Panc1 (cell line): Measurements from ENCODE around the gene APOBEC3F. TPM values are rescaled to one million over a fixed set of nuclear protein-coding genes. Genes with fewer than 3 reads are reported as not detected.
"Not testable (repeated sequence)": the region's sequence is repeated elsewhere in the genome, so short reads cannot be mapped to it uniquely, and the experiment has no call there.

ENCODE experiments used
- ATAC-seq: fragments of 200-7000 bp; cut with Tn5 transposase; 2 replicates; pipeline ENCODE4 v1.9.1; 2020; ENCODE audit warnings: mild to moderate bottlenecking, moderate library complexity
- BruUV-seq: library from RNA; stranded (reverse); fragments of 400-500 nt; replicated peaks from 2 replicates; lab custom pipeline; 2021; lab: Mats Ljungman, UMichigan
- CTCF ChIA-PET: fragments of 300-600 bp; sonication (Branson Sonifier 250); formaldehyde crosslinking; loops from one replicate; lab custom pipeline; 2022; ENCODE audit warnings: antibody characterized with exemption; lab: Charles Lee
- POLR2A ChIA-PET: fragments of 300-600 bp; sonication (Branson Sonifier 250); formaldehyde crosslinking; loops from one replicate; lab custom pipeline; 2022; ENCODE audit warnings: antibody characterized with exemption; lab: Charles Lee
- DNase-seq: peaks from one replicate; pipeline ENCODE4 v3.0.0-alpha.2; 2010; ENCODE audit warnings: low read depth, low spot score
- H3K27ac ChIP-seq: 2 replicates; pipeline ENCODE4 v1.5.1; 2011; ENCODE audit warnings: mild to moderate bottlenecking, low read length, inconsistent platforms
- H3K27me3 ChIP-seq: fragments of 200-500 bp; sonication (Bioruptor generic); 2 replicates; pipeline ENCODE4 v1.6.0; 2014; ENCODE audit warnings: low read length, inconsistent platforms; ENCODE audit not compliant: control insufficient read depth, insufficient read depth
- H3K36me3 ChIP-seq: fragments of 200-500 bp; sonication (Bioruptor generic); 2 replicates; pipeline ENCODE4 v1.5.1; 2014; ENCODE audit warnings: inconsistent platforms, mild to moderate bottlenecking, low read length, moderate library complexity; ENCODE audit not compliant: control insufficient read depth, insufficient read depth
- H3K4me1 ChIP-seq: 2 replicates; pipeline ENCODE4 v1.5.1; 2011; ENCODE audit warnings: inconsistent platforms, mild to moderate bottlenecking, low read length, moderate library complexity; ENCODE audit not compliant: control insufficient read depth, insufficient read depth
- H3K4me3 ChIP-seq, 2 experiments: 2 replicates each; pipeline ENCODE4 v1.5.1; 2011 to 2012; ENCODE audit warnings: low read depth in 2 of 2, low read length in 2 of 2, mild to moderate bottlenecking in 2 of 2, inconsistent platforms in 1 of 2, moderate library complexity in 1 of 2
- H3K9me3 ChIP-seq: fragments of 200-500 bp; sonication (Bioruptor generic); 2 replicates; pipeline ENCODE4 v1.5.1; 2014; ENCODE audit warnings: low read depth, mild to moderate bottlenecking, inconsistent platforms, low read length, moderate library complexity; ENCODE audit not compliant: control insufficient read depth, insufficient read depth
- CTCF ChIP-seq: fragments of 450-650 bp; IDR thresholded peaks from 2 replicates; pipeline ENCODE4 v1.5.1; 2017; ENCODE audit warnings: mild to moderate bottlenecking
- POLR2AphosphoS5 ChIP-seq: IDR thresholded peaks from 2 replicates; pipeline ENCODE4 v1.6.1; 2012; ENCODE audit warnings: mild to moderate bottlenecking, low read depth, low read length, moderate library complexity
- SIN3A ChIP-seq: IDR thresholded peaks from 2 replicates; pipeline ENCODE4 v1.6.1; 2012; ENCODE audit warnings: low read depth, mild to moderate bottlenecking, low read length, moderate library complexity, borderline replicate concordance; ENCODE audit not compliant: insufficient read depth
- TCF7L2 ChIP-seq: IDR thresholded peaks from 2 replicates; pipeline ENCODE4 v1.6.1; 2011; ENCODE audit warnings: mild to moderate bottlenecking, low read depth, low read length, inconsistent platforms
- in situ Hi-C: cut with HindIII; loops from 2 replicates; pipeline ENCODE4 v1.10.0; 2016; ENCODE audit warnings: low sequenced_read_pairs, low pct_unique_long_range_greater_than_20kb
- intact Hi-C: fragments of 100-400 bp; cut with micrococcal nuclease; formaldehyde crosslinking; loops from one replicate; pipeline ENCODE4 v1.10.0; 2022; ENCODE audit not compliant: unreplicated experiment
- total RNA-seq: library from RNA; stranded (reverse); gene quantifications from one replicate; pipeline ENCODE4 v1.2.1, GENCODE V29; 2021; ENCODE audit not compliant: unreplicated experiment
- TF ChIP-seq, protein P1 (sequence below), 2 experiments: IDR thresholded peaks; 2 replicates each; pipeline ENCODE4 v1.6.1; 2011 to 2012; ENCODE audit warnings: low read depth in 2 of 2, control low read depth in 1 of 2, low read length in 1 of 2, mild to moderate bottlenecking in 1 of 2, moderate library complexity in 1 of 2; ENCODE audit not compliant: insufficient read depth in 1 of 2

APOBEC3F gene
- total RNA-seq, 1 experiment from 2014 or later = 7.7 TPM

GRCh38 chr22:39007177-39007576, 33.5 kb upstream of the APOBEC3F start:
- Histone ChIP-seq H3K27ac (no peak overlapping the region), H3K27me3 (no peaks in the 10 kb centered on the region), H3K4me1 (no peaks in the 10 kb centered on the region), H3K4me3 (no peak overlapping the region), H3K36me3 (no peaks in the 10 kb centered on the region), H3K9me3 (no peaks in the 10 kb centered on the region)
- POLR2A ChIA-PET = no interaction called here
- in situ Hi-C loops (no loop called here), intact Hi-C loops (loop anchor here (5.0 to 10.0 kb wide), 2 partner anchors 110 to 142 kb away; no protein-coding TSS in a partner anchor)
- TF ChIP-seq POLR2AphosphoS5 = no peak
- TF ChIP-seq SIN3A = no peak
- no peak for TF ChIP-seq CTCF
- TF ChIP-seq TCF7L2 = no peak
- TF ChIP-seq, protein P1, sequence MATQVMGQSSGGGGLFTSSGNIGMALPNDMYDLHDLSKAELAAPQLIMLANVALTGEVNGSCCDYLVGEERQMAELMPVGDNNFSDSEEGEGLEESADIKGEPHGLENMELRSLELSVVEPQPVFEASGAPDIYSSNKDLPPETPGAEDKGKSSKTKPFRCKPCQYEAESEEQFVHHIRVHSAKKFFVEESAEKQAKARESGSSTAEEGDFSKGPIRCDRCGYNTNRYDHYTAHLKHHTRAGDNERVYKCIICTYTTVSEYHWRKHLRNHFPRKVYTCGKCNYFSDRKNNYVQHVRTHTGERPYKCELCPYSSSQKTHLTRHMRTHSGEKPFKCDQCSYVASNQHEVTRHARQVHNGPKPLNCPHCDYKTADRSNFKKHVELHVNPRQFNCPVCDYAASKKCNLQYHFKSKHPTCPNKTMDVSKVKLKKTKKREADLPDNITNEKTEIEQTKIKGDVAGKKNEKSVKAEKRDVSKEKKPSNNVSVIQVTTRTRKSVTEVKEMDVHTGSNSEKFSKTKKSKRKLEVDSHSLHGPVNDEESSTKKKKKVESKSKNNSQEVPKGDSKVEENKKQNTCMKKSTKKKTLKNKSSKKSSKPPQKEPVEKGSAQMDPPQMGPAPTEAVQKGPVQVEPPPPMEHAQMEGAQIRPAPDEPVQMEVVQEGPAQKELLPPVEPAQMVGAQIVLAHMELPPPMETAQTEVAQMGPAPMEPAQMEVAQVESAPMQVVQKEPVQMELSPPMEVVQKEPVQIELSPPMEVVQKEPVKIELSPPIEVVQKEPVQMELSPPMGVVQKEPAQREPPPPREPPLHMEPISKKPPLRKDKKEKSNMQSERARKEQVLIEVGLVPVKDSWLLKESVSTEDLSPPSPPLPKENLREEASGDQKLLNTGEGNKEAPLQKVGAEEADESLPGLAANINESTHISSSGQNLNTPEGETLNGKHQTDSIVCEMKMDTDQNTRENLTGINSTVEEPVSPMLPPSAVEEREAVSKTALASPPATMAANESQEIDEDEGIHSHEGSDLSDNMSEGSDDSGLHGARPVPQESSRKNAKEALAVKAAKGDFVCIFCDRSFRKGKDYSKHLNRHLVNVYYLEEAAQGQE (IDR thresholded peaks at IDR 0.05; ENCODE audit: insufficient read depth in 1 of 2, low read depth in 2 of 2, low read length in 1 of 2) = no peak
- CTCF ChIA-PET = no interaction called here
- DNase-seq (no peak), ATAC-seq (no peak)
- BruUV-seq = no TSS peak

- CTCF ChIA-PET, H3K27me3 ChIP-seq, POLR2A ChIA-PET, H3K36me3 ChIP-seq, H3K27ac ChIP-seq, DNase-seq, H3K4me1 ChIP-seq, BruUV-seq, ATAC-seq, in situ Hi-C loops, H3K9me3 ChIP-seq, H3K4me3 ChIP-seq: not testable (repeated sequence)
- intact Hi-C loops = loop anchor here (5.0 to 10.0 kb wide), 2 partner anchors 109 to 144 kb away; no protein-coding TSS in a partner anchor
Measured at GRCh38 chr22:39008271-39008850, 32.3 kb upstream of the APOBEC3F start.

DNA sequence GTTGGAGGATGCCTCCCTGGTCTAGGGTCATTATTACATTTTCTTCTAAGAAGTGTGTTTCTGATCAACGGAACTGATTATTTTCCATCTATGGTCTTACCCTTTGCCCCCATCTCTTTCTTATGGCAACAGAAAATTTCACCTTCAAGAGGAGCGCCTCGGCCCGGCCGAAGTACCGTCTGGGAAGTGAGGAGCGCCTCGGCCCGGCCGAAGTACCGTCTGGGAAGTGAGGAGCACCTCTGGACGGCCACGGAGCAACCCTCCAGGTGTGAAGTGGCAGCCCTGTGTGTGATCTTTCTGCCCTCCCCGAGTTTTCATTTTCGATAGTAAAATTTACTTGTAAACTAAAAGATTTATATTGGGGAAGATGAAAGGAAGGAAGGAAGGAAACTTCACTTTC, 29.7 kb upstream of the APOBEC3F start:
- BruUV-seq = no TSS peak
- no peak for TF ChIP-seq TCF7L2
- no peak for TF ChIP-seq POLR2AphosphoS5
- no peak for TF ChIP-seq SIN3A
- TF ChIP-seq, protein P1 (IDR thresholded peaks at IDR 0.05; ENCODE audit: insufficient read depth in 1 of 2, low read depth in 2 of 2, low read length in 1 of 2) = no peak
- TF ChIP-seq CTCF = no peak
- no peak for ATAC-seq
- Histone ChIP-seq H3K27ac (no peak overlapping the region), H3K4me1 (peaks cover 2% of the 10 kb centered on the region; the same call in 1 of the 2 replicates), H3K27me3 (no peaks in the 10 kb centered on the region), H3K4me3 (no peak overlapping the region), H3K9me3 (no peaks in the 10 kb centered on the region), H3K36me3 (no peaks in the 10 kb centered on the region; the same call in 1 of the 2 replicates)
- intact Hi-C loops (no loop called here), in situ Hi-C loops (no loop called here)
- ChIA-PET POLR2A (no interaction called here), CTCF (no interaction called here)
- no peak for DNase-seq
